Activated CD4-positive, alpha-beta T cell treated with anti-CD3 and anti-CD28 coated beads for 36 hours (primary cell): Measurements from ENCODE around the gene UBFD1. TPM values are rescaled to one million over a fixed set of nuclear protein-coding genes. Genes with fewer than 3 reads are reported as not detected.
"Not testable (repeated sequence)": the region's sequence is repeated elsewhere in the genome, so short reads cannot be mapped to it uniquely, and the experiment has no call there.

Experiments used
- ATAC-seq: fragments of 200-7000 bp; cut with Tn5 transposase; one replicate; pipeline ENCODE4 v1.10.0; 2021; ENCODE audit warnings: mild to moderate bottlenecking, moderate library complexity
- CTCF ChIA-PET: fragments of 350-600 bp; sonication (Branson Sonifier 250); formaldehyde crosslinking; loops from one replicate; lab custom pipeline; 2021; ENCODE audit warnings: antibody characterized with exemption; lab: Charles Lee
- POLR2A ChIA-PET: fragments of 350-600 bp; sonication (Branson Sonifier 250); formaldehyde crosslinking; loops from one replicate; lab custom pipeline; 2021; ENCODE audit warnings: antibody characterized with exemption, inconsistent platforms; lab: Charles Lee
- DNase-seq: peaks from one replicate; pipeline ENCODE4 v3.0.0-alpha.2; 2020
- H3K27ac Mint-ChIP-seq: one replicate; pipeline ENCODE4 v1.8.0; 2021; ENCODE audit warnings: mixed read lengths
- H3K27me3 Mint-ChIP-seq: one replicate; pipeline ENCODE4 v1.8.0; 2021; ENCODE audit warnings: mixed read lengths
- H3K36me3 Mint-ChIP-seq: one replicate; pipeline ENCODE4 v1.8.0; 2021; ENCODE audit warnings: low read depth, mixed read lengths
- H3K4me1 Mint-ChIP-seq: one replicate; pipeline ENCODE4 v1.8.0; 2021; ENCODE audit warnings: mixed read lengths
- H3K4me3 Mint-ChIP-seq: one replicate; pipeline ENCODE4 v1.8.0; 2021; ENCODE audit warnings: mild to moderate bottlenecking, moderate library complexity, mixed read lengths
- H3K9me3 Mint-ChIP-seq: one replicate; pipeline ENCODE4 v1.8.0; 2021; ENCODE audit warnings: low read depth, mixed read lengths
- intact Hi-C, 2 experiments: fragments of 100-400 bp; cut with DNase I in 1 of 2; cut with micrococcal nuclease in 1 of 2; formaldehyde crosslinking; loops; one replicate each; pipeline versions ENCODE4 v1.14.2 to v1.15.1; 2022 to 2024; cut with DNase I, micrococcal nuclease
- total RNA-seq, 2 experiments: library from RNA; stranded (reverse); gene quantifications; one replicate each; pipeline ENCODE4 v1.2.3, GENCODE V29; 2021

UBFD1 gene
- total RNA-seq, 2 experiments from 2014 or later, result 56.8 to 57.2 TPM

GRCh38 chr16:23590181-23590580 lies 32.7 kb downstream of the UBFD1 start:
- ChIA-PET CTCF (interaction anchor here (0.6 kb wide), 1 partner anchor 98 kb away, joined by 3 read pairs; no protein-coding TSS in a partner anchor), POLR2A (no interaction called here)
- peaks cover 28% of the 10 kb centered on the region for H3K4me1 Mint-ChIP-seq
- H3K4me3 Mint-ChIP-seq, result no peak overlapping the region
- ATAC-seq (no peak), DNase-seq (no peak)
- no peak overlapping the region for H3K27ac Mint-ChIP-seq
- intact Hi-C loops, result no loop called here
- no peaks in the 10 kb centered on the region for H3K27me3 Mint-ChIP-seq
- peaks cover 52% of the 10 kb centered on the region for H3K36me3 Mint-ChIP-seq
- H3K9me3 Mint-ChIP-seq, result no peaks in the 10 kb centered on the region

- ChIA-PET CTCF (no interaction called here), POLR2A (no interaction called here)
- no peaks in the 10 kb centered on the region for H3K27me3 Mint-ChIP-seq
- peaks cover 36% of the 10 kb centered on the region for H3K4me1 Mint-ChIP-seq
- no peak overlapping the region for H3K4me3 Mint-ChIP-seq
- no peaks in the 10 kb centered on the region for H3K9me3 Mint-ChIP-seq
- H3K36me3 Mint-ChIP-seq, result peaks cover 32% of the 10 kb centered on the region
- no peak for ATAC-seq
- intact Hi-C loops, result no loop called here
- DNase-seq, result no peak
- H3K27ac Mint-ChIP-seq, result no peak overlapping the region
Observed at GRCh38 chr16:23594186-23594585, 36.7 kb downstream of the UBFD1 start.

- H3K4me1 Mint-ChIP-seq, result peaks cover 36% of the 10 kb centered on the region
- intact Hi-C loops, result loop anchor here in 1 of 2 experiments (5.0 kb wide), 2 partner anchors 357 to 1643 kb away; partner anchors contain the start of gene UQCRC2
- CTCF ChIA-PET, result interaction anchor here (1.4 kb wide), 1 partner anchor 374 kb away, joined by 4 read pairs; no protein-coding TSS in a partner anchor
- H3K36me3 Mint-ChIP-seq, result peaks cover 28% of the 10 kb centered on the region
- H3K27ac Mint-ChIP-seq, result peak overlapping the region; percentile 67
- POLR2A ChIA-PET, result interaction anchor here (0.6 kb wide), 1 partner anchor 14 kb away, joined by 4 read pairs; no protein-coding TSS in a partner anchor
- no peak for DNase-seq
- peak overlapping the region; percentile 79 for H3K4me3 Mint-ChIP-seq
- H3K27me3 Mint-ChIP-seq, result no peaks in the 10 kb centered on the region
- no peaks in the 10 kb centered on the region for H3K9me3 Mint-ChIP-seq
- ATAC-seq, result no peak
Observed at GRCh38 chr16:23595246-23595950, 37.9 kb downstream of the UBFD1 start.

GRCh38 chr16:23595951-23596720 lies 38.6 kb downstream of the UBFD1 start, which contains the start of gene NDUFAB1:
Gene NDUFAB1, minus strand, starts transcription at chr16:23596316. Its CDS starts 26 bp downstream, at chr16:23596290.
- intact Hi-C loops, result loop anchor here (1.0 to 5.0 kb wide), 11 partner anchors 39 to 1644 kb away; partner anchors contain the start of genes EARS2 (in 2 of the 2), UBFD1 (in 2 of the 2), COG7 (in 1 of the 2) and DCTN5 (in 1 of the 2)
- DNase-seq, result peak; percentile 96
- Mint-ChIP-seq H3K36me3 (peaks cover 27% of the 10 kb centered on the region), H3K9me3 (no peaks in the 10 kb centered on the region), H3K27ac (peak within 1 kb of the TSS; percentile 80), H3K27me3 (no peaks in the 10 kb centered on the region), H3K4me1 (peaks cover 36% of the 10 kb centered on the region), H3K4me3 (peak within 1 kb of the TSS; percentile 79)
- peak; percentile 97 for ATAC-seq
- ChIA-PET CTCF (interaction anchor here (0.5 to 1.6 kb wide), 13 partner anchors 12 to 379 kb away, joined by 3 to 9 read pairs (median 3); partner anchors contain the start of gene UBFD1), POLR2A (interaction anchor here (0.9 kb wide), 1 partner anchor 39 kb away, joined by 3 read pairs; the partner anchor contains the start of genes EARS2 and UBFD1)

- CTCF ChIA-PET, result interaction anchor here (0.5 to 1.6 kb wide), 12 partner anchors 11 to 372 kb away, joined by 3 to 9 read pairs (median 3); partner anchors contain the start of gene UBFD1
- intact Hi-C loops, result loop anchor here (2.0 to 5.0 kb wide), 4 partner anchors 88 to 1645 kb away; partner anchors contain the start of genes UQCRC2 (in 1 of the 2) and USP31 (in 1 of the 2)
Observed at GRCh38 chr16:23597003-23597756, 39.7 kb downstream of the UBFD1 start.

GRCh38 chr16:23607726-23608125 lies 50.2 kb downstream of the UBFD1 start:
- POLR2A ChIA-PET, result no interaction called here
- no peaks in the 10 kb centered on the region for H3K4me1 Mint-ChIP-seq
- no peak overlapping the region for H3K27ac Mint-ChIP-seq
- no peak for ATAC-seq
- DNase-seq, result no peak
- no peak overlapping the region for H3K4me3 Mint-ChIP-seq
- peaks cover 23% of the 10 kb centered on the region for H3K36me3 Mint-ChIP-seq
- no peaks in the 10 kb centered on the region for H3K9me3 Mint-ChIP-seq
- intact Hi-C loops, result no loop called here
- no peaks in the 10 kb centered on the region for H3K27me3 Mint-ChIP-seq
- CTCF ChIA-PET, result interaction anchor here (0.6 kb wide), 1 partner anchor 11 kb away, joined by 3 read pairs; the partner anchor contains the start of gene NDUFAB1

More at GRCh38 chr16:23597003-23597756, 39.7 kb downstream of the UBFD1 start:
- DNase-seq (peak; percentile 47), ATAC-seq (no peak)
- peaks cover 23% of the 10 kb centered on the region for H3K36me3 Mint-ChIP-seq
- H3K27me3 Mint-ChIP-seq, result no peaks in the 10 kb centered on the region
- H3K4me1 Mint-ChIP-seq, result peaks cover 30% of the 10 kb centered on the region
- no peaks in the 10 kb centered on the region for H3K9me3 Mint-ChIP-seq
- POLR2A ChIA-PET, result interaction anchor here (0.5 to 0.9 kb wide), 3 partner anchors 23 to 47 kb away, joined by 3 to 4 read pairs (median 3); partner anchors contain the start of genes EARS2 and UBFD1
- peak overlapping the region; percentile 73 for H3K27ac Mint-ChIP-seq
- peak overlapping the region; percentile 28 for H3K4me3 Mint-ChIP-seq

GRCh38 chr16:23608194-23608593 lies 50.7 kb downstream of the UBFD1 start:
- Mint-ChIP-seq H3K27me3 (no peaks in the 10 kb centered on the region), H3K27ac (no peak overlapping the region), H3K9me3 (no peaks in the 10 kb centered on the region), H3K36me3 (peaks cover 20% of the 10 kb centered on the region), H3K4me1 (no peaks in the 10 kb centered on the region), H3K4me3 (no peak overlapping the region)
- DNase-seq, result no peak
- intact Hi-C loops, result no loop called here
- ChIA-PET POLR2A (no interaction called here), CTCF (interaction anchor here (0.6 kb wide), 1 partner anchor 12 kb away, joined by 3 read pairs; the partner anchor contains the start of gene NDUFAB1)
- no peak for ATAC-seq

- ChIA-PET CTCF (no interaction called here), POLR2A (interaction anchor here (0.5 kb wide), 1 partner anchor 67 kb away, joined by 9 read pairs; no protein-coding TSS in a partner anchor)
- H3K27ac Mint-ChIP-seq, result no peak overlapping the region
- no peaks in the 10 kb centered on the region for H3K27me3 Mint-ChIP-seq
- H3K4me3 Mint-ChIP-seq, result no peak overlapping the region
- no peak for DNase-seq
- intact Hi-C loops, result no loop called here
- peaks cover 18% of the 10 kb centered on the region for H3K36me3 Mint-ChIP-seq
- H3K4me1 Mint-ChIP-seq, result no peaks in the 10 kb centered on the region
- no peaks in the 10 kb centered on the region for H3K9me3 Mint-ChIP-seq
- no peak for ATAC-seq
Observed at GRCh38 chr16:23609929-23610328, 52.4 kb downstream of the UBFD1 start.

GRCh38 chr16:23610905-23611304 lies 53.4 kb downstream of the UBFD1 start:
- CTCF ChIA-PET, result interaction anchor here (0.6 kb wide), 1 partner anchor 782 kb away, joined by 3 read pairs; no protein-coding TSS in a partner anchor
- peaks cover 19% of the 10 kb centered on the region for H3K36me3 Mint-ChIP-seq
- ATAC-seq, H3K27me3 Mint-ChIP-seq, intact Hi-C loops, H3K27ac Mint-ChIP-seq, POLR2A ChIA-PET, H3K9me3 Mint-ChIP-seq, H3K4me3 Mint-ChIP-seq, DNase-seq, H3K4me1 Mint-ChIP-seq: not testable (repeated sequence)

GRCh38 chr16:23611936-23612335 lies 54.4 kb downstream of the UBFD1 start:
- DNase-seq, result no peak
- Mint-ChIP-seq H3K4me1 (no peaks in the 10 kb centered on the region), H3K9me3 (no peaks in the 10 kb centered on the region), H3K27me3 (no peaks in the 10 kb centered on the region), H3K36me3 (peaks cover 20% of the 10 kb centered on the region), H3K4me3 (no peak overlapping the region), H3K27ac (no peak overlapping the region)
- ChIA-PET POLR2A (no interaction called here), CTCF (no interaction called here)
- intact Hi-C loops, result no loop called here
- no peak for ATAC-seq
